Right lobe of liver (tissue), 6 donors: ENCODE measurements around the gene INPP4B. TPM values are rescaled to one million over a fixed set of nuclear protein-coding genes. Genes with fewer than 3 reads are reported as not detected.
A peak's percentile ranks its signal among the peaks of the same experiment; 100 is the strongest.
"Not testable (repeated sequence)": the region's sequence is repeated elsewhere in the genome, so short reads cannot be mapped to it uniquely, and the experiment has no call there.

ENCODE experiments used
- ATAC-seq, 4 donors: fragments of 200-7000 bp; cut with Tn5 transposase; one replicate each; pipeline ENCODE4 v1.9.1; 2020; ENCODE audit warnings: mild to moderate bottlenecking in 4 of 4, moderate library complexity in 4 of 4
- DNase-seq, 3 donors: peaks; one replicate each; pipeline ENCODE4 v3.0.0-alpha.2; 2020
- H3K27ac ChIP-seq, 3 donors: fragments of 200-600 bp; one replicate each; pipeline ENCODE4 v1.8.0; 2022
- H3K27me3 ChIP-seq, 2 donors: fragments of 200-600 bp; one replicate each; pipeline ENCODE4 v1.8.0; 2022
- H3K36me3 ChIP-seq, 4 donors: fragments of 200-600 bp; sonication (generic) in 1 of 4; one replicate each; pipeline versions ENCODE4 v1.5.1 to v1.8.0; 2017 to 2022; ENCODE audit warnings: control low read depth in 1 of 4
- H3K4me1 ChIP-seq, 4 donors: fragments of 200-600 bp; sonication (generic) in 1 of 4; one replicate each; pipeline versions ENCODE4 v1.5.1 to v1.8.0; 2017 to 2022; ENCODE audit warnings: control low read depth in 1 of 4
- H3K4me3 ChIP-seq, 3 donors: fragments of 200-600 bp; one replicate each; pipeline ENCODE4 v1.8.0; 2022
- H3K9me3 ChIP-seq, 4 donors: fragments of 200-600 bp; sonication (generic) in 1 of 4; one replicate each; pipeline versions ENCODE4 v1.5.1 to v1.8.0; 2017 to 2022; ENCODE audit warnings: control low read depth in 1 of 4
- POLR2A ChIP-seq: fragments of 450-650 bp; IDR thresholded peaks from one replicate; pipeline ENCODE4 v1.6.1; 2017; ENCODE audit warnings: antibody characterized with exemption, mild to moderate bottlenecking
- whole genome bisulfite sequencing: methylation state at CpG from one replicate; pipeline ENCODE4 v1.1.6; 2018; ENCODE audit warnings: low coverage, low lambda C conversion rate; ENCODE audit not compliant: insufficient coverage; ENCODE audit errors: missing lambda C conversion rate; 5-methylcytosine and 5-hydroxymethylcytosine counted together
- intact Hi-C, 2 donors: fragments of 100-400 bp; cut with DNase I; formaldehyde crosslinking; loops; one replicate each; pipeline versions ENCODE4 v1.11.2 to v1.14.1; 2022
- total RNA-seq, 6 experiments: library from RNA; depleted of rRNA in 2 of 6; stranded (reverse); fragments of >200 nt in 2 of 6; fragmentation: NEBNext Ultra II Directional in 3 of 6; extraction: Animal tissue kit (Norgen Biotek cat#: 25700) in 3 of 6; gene quantifications; one replicate each; pipeline versions ENCODE4 v1.1.0 to v1.2.4, GENCODE V29; 2016 to 2023
- TF ChIP-seq, protein P1 (sequence below), 4 donors: fragments of 200-600 bp in 3 of 4; fragments of 450-650 bp in 1 of 4; IDR thresholded peaks; one replicate each; pipeline versions ENCODE4 v1.5.1 to v1.8.0; 2016 to 2022; ENCODE audit warnings: antibody characterized with exemption in 4 of 4, mild to moderate bottlenecking in 2 of 4
- donor health status: DM: no; HTN: yes; CAD: no.
- donor health status: DM: no; HTN: no; CAD: no.
- donor health status: DM: no; HTN: no; CAD: no.
- donor health status: DM: no; HTN: yes; CAD: no.
- donor health status: DM: no; HTN: yes; CAD: no.

INPP4B gene
- total RNA-seq, 6 experiments from 2014 or later = 0.73 to 5.0 (median 1.6) TPM

DNA sequence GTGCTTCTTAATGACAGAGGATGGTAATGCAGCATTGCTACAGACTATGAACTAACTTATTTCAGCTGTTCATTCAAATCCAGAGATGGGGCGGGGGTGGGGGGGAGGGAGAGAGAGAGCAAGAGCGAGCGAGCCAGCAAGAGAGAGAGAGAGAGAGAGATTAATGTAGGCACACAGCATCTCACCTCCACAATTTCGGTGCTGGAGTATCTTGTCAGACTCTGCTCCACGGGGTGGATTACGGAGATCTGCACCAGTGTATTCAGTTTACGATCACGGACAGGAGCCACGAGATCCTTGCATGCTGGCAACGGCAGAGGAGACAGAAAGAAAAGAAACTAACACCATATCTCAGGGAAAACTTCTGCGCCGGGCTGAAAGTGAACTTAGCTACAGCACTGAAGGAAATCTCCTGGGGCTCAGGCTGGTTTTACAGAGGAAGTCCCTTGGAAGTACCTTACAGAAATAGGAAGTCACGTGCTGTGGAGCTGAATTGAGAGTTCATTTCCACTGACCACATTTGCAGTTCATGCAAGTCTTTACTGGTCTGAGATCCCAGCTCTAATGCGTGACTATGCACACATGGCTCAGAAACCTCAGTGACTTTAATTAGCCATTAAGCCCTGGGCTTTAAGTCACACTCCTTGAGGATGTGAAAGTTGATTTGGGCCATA lies 440.9 kb downstream of the INPP4B start:
- Histone ChIP-seq H3K4me3 (peak overlapping the region; percentile 25 to 38 (median 26)), H3K27me3 (no peaks in the 10 kb centered on the region), H3K9me3 (no peaks in the 10 kb centered on the region), H3K27ac (peak overlapping the region; percentile 4 to 35 (median 9)), H3K36me3 (no peaks in the 10 kb centered on the region), H3K4me1 (no peaks in the 10 kb centered on the region)
- ATAC-seq = peak; percentile 74 to 79 (median 78)
- TF ChIP-seq, protein P1, sequence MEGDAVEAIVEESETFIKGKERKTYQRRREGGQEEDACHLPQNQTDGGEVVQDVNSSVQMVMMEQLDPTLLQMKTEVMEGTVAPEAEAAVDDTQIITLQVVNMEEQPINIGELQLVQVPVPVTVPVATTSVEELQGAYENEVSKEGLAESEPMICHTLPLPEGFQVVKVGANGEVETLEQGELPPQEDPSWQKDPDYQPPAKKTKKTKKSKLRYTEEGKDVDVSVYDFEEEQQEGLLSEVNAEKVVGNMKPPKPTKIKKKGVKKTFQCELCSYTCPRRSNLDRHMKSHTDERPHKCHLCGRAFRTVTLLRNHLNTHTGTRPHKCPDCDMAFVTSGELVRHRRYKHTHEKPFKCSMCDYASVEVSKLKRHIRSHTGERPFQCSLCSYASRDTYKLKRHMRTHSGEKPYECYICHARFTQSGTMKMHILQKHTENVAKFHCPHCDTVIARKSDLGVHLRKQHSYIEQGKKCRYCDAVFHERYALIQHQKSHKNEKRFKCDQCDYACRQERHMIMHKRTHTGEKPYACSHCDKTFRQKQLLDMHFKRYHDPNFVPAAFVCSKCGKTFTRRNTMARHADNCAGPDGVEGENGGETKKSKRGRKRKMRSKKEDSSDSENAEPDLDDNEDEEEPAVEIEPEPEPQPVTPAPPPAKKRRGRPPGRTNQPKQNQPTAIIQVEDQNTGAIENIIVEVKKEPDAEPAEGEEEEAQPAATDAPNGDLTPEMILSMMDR (IDR thresholded peaks at IDR 0.05) = no peak
- TF ChIP-seq POLR2A = no peak
- WGBS = 6% methylated on average over 14 of the region's 14 CpGs
- intact Hi-C loops = no loop called here
- peak; percentile 22 to 45 (median 42) for DNase-seq

DNA sequence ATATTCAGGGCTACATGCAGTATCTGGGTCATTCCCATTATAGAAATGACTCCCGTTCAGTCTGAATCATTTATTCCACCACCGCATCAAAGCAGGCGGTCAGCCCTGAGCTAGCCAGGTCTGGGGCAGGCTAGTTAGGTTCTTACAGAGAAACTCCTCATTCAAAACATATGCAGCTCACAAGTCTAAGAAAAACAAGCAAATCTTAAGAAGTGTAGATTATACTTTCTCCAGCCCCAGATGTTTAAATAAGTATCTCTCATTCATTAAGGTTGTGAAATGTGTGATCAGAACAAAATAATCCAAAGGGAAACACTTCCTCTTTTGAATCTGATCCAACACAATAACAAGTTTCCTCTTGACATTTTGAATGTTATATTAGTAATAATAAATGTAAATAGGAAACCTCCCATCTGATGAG lies 441.9 kb downstream of the INPP4B start:
- WGBS = 36% methylated on average over 3 of the region's 3 CpGs
- Histone ChIP-seq H3K27me3 (no peaks in the 10 kb centered on the region), H3K9me3 (no peaks in the 10 kb centered on the region), H3K36me3 (no peaks in the 10 kb centered on the region), H3K4me1 (no peaks in the 10 kb centered on the region), H3K4me3 (no peak overlapping the region), H3K27ac (peak overlapping the region in 1 of 3 donors; percentile 1)
- intact Hi-C loops = no loop called here
- no peak for TF ChIP-seq POLR2A
- TF ChIP-seq, protein P1 (IDR thresholded peaks at IDR 0.05) = no peak
- no peak for DNase-seq
- peak in 1 of 4 donors; percentile 47 for ATAC-seq

DNA sequence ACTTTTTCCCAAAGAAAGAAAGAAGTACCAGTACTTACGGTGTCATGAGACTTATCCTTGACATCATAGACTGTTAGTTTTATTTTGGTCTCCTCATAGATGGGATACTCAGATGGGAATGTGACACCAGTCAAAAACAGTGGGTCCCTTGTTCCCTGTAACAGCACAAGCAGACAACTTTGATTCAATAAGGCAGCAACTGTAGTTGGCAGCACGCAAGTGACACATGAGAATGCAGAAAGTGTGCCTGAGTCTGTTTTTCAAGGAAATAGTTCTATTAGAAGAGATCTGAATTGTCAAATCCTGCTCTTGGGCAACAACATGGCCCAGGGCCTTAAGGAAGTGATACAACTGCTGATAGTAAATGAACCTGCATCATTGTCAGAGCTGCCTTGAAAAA lies 443.2 kb downstream of the INPP4B start:
- no peaks in the 10 kb centered on the region for H3K9me3 ChIP-seq
- WGBS = 50% methylated on average over 2 of the region's 2 CpGs
- no peaks in the 10 kb centered on the region for H3K27me3 ChIP-seq
- DNase-seq (no peak), ATAC-seq (no peak)
- TF ChIP-seq, protein P1 (IDR thresholded peaks at IDR 0.05) = no peak
- TF ChIP-seq POLR2A = no peak
- H3K4me1 ChIP-seq = no peaks in the 10 kb centered on the region
- H3K36me3 ChIP-seq = no peaks in the 10 kb centered on the region
- H3K27ac ChIP-seq = no peak overlapping the region
- no peak overlapping the region for H3K4me3 ChIP-seq
- intact Hi-C loops = no loop called here

DNA sequence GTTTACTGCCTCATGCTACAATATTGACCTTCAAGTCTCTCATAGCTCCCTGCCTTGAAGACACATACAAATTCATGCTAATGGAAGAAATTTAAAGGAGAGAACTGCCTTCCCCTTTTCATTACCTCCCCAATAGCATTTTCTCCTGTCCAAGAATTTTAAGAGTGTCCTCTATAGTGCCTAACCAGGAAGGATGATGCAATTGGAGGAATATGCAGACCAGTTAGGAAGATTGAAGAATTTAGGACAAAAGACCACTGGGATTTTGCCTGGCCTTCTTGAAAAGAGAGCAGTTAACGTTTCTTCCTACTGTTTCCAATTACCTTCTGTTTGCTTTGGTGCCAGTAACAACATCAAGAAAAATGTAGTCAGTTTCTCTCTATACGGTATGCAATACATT lies 443.9 kb downstream of the INPP4B start:
- DNase-seq (no peak), ATAC-seq (no peak)
- no peaks in the 10 kb centered on the region for H3K27me3 ChIP-seq
- no peak overlapping the region for H3K27ac ChIP-seq
- H3K4me1 ChIP-seq = no peaks in the 10 kb centered on the region
- no peak for TF ChIP-seq POLR2A
- TF ChIP-seq, protein P1 (IDR thresholded peaks at IDR 0.05) = no peak
- 48% methylated on average over 2 of the region's 2 CpGs for WGBS
- intact Hi-C loops = no loop called here
- no peaks in the 10 kb centered on the region for H3K36me3 ChIP-seq
- no peaks in the 10 kb centered on the region for H3K9me3 ChIP-seq
- H3K4me3 ChIP-seq = no peak overlapping the region

DNA sequence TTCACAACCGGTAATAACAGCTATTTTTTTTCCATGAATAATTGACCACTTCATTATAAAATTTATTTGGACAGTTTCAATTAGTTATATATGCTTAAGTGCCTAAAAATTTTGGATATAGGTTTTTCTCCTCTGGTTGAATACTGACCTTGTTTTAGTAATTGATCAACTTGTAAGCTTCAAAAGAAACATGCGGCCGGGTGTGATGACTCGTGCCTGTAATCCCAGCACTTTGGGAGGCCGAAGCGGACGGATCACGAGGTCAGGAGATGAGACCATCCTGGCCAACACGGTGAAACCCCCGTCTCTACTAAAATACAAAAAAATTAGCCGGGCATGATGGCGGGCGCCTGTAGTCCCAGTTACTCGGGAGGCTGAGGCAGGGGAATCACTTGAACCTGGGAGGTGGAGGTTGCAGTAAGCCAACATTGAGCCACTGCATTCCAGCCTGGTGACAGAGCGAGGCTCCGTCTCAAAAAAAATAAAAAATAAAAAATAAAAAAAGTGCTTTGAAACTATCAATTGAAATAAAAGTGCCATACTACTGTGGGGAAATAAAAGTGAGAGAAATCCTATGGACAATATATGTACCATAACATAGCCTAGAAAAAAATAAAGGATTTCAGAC lies 448.6 kb downstream of the INPP4B start:
- H3K36me3 ChIP-seq, H3K4me3 ChIP-seq, intact Hi-C loops, ATAC-seq, H3K27ac ChIP-seq, DNase-seq, H3K4me1 ChIP-seq, H3K9me3 ChIP-seq, H3K27me3 ChIP-seq: not testable (repeated sequence)
- 65% methylated on average over 13 of the region's 16 CpGs for WGBS
